Parathyroid adenoma (tissue), 2 donors: Measurements from ENCODE around the gene RALGAPB.

Experiments
- H2AFZ ChIP-seq: fragments of 300-600 bp; sonication (generic); one replicate; pipeline ENCODE4 v1.7.0; 2017; ENCODE audit warnings: antibody characterized with exemption, mild to moderate bottlenecking
- H3K27ac ChIP-seq: fragments of 300-600 bp; sonication (generic); one replicate; pipeline ENCODE4 v1.7.0; 2017
- H3K27me3 ChIP-seq: fragments of 300-600 bp; sonication (generic); one replicate; pipeline ENCODE4 v1.7.0; 2017; ENCODE audit warnings: low read length; ENCODE audit not compliant: control insufficient read depth, insufficient read depth
- H3K36me3 ChIP-seq: fragments of 300-600 bp; sonication (generic); one replicate; pipeline ENCODE4 v1.7.0; 2017; ENCODE audit warnings: low read length; ENCODE audit not compliant: control insufficient read depth, insufficient read depth
- H3K4me1 ChIP-seq: fragments of 300-600 bp; sonication (generic); one replicate; pipeline ENCODE4 v1.7.0; 2017; ENCODE audit warnings: control low read depth
- H3K4me2 ChIP-seq: fragments of 300-600 bp; sonication (generic); one replicate; pipeline ENCODE4 v1.7.0; 2017; ENCODE audit warnings: low read length
- H3K4me3 ChIP-seq: fragments of 300-600 bp; sonication (generic); one replicate; pipeline ENCODE4 v1.7.0; 2017; ENCODE audit warnings: low read depth, low read length
- H3K79me2 ChIP-seq: fragments of 300-600 bp; sonication (generic); one replicate; pipeline ENCODE4 v1.7.0; 2017; ENCODE audit warnings: control low read depth
- H3K9ac ChIP-seq: fragments of 300-600 bp; sonication (generic); one replicate; pipeline ENCODE4 v1.7.0; 2017; ENCODE audit warnings: mild to moderate bottlenecking
- H3K9me3 ChIP-seq: fragments of 300-600 bp; sonication (generic); one replicate; pipeline ENCODE4 v1.7.0; 2017; ENCODE audit warnings: low read length; ENCODE audit not compliant: control insufficient read depth
- TF ChIP-seq, protein P1 (sequence below): fragments of 300-600 bp; sonication (generic); IDR thresholded peaks from one replicate; pipeline ENCODE4 v1.7.0; 2017; ENCODE audit warnings: antibody characterized with exemption, mild to moderate bottlenecking
- donor health status: primary hyperparathyroidism.

The RALGAPB gene

DNA sequence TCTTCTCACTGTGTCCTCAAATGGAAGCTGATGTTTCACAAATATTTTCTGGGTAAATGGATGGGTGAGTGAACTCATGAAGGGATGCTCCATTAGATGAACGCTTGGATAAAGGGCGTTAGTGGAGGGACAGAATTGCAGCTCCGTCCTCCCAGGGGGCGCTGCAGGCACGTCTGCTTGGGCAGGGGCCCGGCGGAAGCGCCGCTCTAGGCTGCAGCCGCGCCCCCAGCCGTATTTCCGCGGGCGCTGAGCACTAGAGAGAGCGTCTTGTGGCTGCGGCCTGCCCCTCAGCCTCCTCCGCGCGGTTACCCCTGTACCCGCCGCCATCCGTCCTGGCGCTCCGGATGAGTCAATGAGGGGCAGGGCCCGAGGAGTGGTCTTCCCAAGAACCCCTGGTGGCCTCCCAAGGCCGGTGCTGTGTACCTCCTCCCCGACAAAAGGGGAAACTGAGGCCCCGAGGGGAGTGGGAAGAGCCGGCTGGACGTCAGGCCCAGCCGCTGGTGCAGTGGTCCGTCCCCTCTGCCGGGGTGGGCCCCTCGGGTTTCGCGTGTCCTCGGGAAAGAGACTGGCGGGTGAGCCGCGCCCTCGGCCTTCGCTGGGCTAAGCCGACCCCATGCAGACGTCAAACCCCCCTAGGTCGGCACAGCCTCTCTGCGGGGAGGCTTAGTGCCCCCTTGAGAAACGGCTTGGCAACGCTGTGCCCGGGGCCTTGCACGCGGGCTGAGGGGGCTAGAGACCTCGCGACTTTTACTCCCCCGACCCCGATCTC is 26.0 kb upstream of the RALGAPB start:
- Histone ChIP-seq H3K9ac (peak overlapping the region; percentile 93), H3K4me1 (peaks cover 5% of the 10 kb centered on the region)

DNA sequence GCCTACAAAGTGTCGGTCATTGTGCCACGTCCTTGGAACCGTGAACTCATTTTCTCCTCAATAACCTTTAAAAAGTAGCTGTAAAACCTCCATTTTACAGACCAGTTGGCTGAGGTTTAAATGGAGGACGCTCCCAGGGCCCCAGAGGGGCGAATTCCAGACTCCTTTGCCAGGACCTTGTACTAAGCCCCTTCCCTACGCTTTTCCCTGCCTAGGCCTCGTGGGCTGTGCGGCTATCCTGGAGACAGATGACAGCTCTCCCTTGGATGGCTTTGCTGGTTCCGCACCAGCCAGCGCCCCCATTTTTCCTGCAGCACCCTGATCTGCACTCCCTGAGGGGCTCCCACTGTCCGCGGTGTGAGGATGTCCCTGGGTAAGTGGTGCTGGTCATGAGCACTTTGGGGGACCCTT is 25.4 kb upstream of the RALGAPB start:
- Histone ChIP-seq H3K27me3 (no peaks in the 10 kb centered on the region), H3K9ac (no peak overlapping the region), H3K27ac (peak overlapping the region; percentile 72), H3K36me3 (no peaks in the 10 kb centered on the region), H3K4me2 (peak overlapping the region; percentile 89), H2AFZ (peak overlapping the region; percentile 97), H3K79me2 (no peaks in the 10 kb centered on the region), H3K4me1 (peaks cover 5% of the 10 kb centered on the region), H3K9me3 (no peaks in the 10 kb centered on the region), H3K4me3 (peak overlapping the region; percentile 83)
- TF ChIP-seq, protein P1, sequence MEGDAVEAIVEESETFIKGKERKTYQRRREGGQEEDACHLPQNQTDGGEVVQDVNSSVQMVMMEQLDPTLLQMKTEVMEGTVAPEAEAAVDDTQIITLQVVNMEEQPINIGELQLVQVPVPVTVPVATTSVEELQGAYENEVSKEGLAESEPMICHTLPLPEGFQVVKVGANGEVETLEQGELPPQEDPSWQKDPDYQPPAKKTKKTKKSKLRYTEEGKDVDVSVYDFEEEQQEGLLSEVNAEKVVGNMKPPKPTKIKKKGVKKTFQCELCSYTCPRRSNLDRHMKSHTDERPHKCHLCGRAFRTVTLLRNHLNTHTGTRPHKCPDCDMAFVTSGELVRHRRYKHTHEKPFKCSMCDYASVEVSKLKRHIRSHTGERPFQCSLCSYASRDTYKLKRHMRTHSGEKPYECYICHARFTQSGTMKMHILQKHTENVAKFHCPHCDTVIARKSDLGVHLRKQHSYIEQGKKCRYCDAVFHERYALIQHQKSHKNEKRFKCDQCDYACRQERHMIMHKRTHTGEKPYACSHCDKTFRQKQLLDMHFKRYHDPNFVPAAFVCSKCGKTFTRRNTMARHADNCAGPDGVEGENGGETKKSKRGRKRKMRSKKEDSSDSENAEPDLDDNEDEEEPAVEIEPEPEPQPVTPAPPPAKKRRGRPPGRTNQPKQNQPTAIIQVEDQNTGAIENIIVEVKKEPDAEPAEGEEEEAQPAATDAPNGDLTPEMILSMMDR, result no peak

More for the DNA sequence above, 26.0 kb upstream of the RALGAPB start:
- Histone ChIP-seq H3K9me3 (no peaks in the 10 kb centered on the region), H3K36me3 (no peaks in the 10 kb centered on the region), H3K27me3 (no peaks in the 10 kb centered on the region), H3K27ac (peak overlapping the region; percentile 72), H3K4me3 (peak overlapping the region; percentile 83), H2AFZ (peak overlapping the region; percentile 97), H3K79me2 (no peaks in the 10 kb centered on the region), H3K4me2 (peak overlapping the region; percentile 89)
- TF ChIP-seq, protein P1, result peak; percentile 98

DNA sequence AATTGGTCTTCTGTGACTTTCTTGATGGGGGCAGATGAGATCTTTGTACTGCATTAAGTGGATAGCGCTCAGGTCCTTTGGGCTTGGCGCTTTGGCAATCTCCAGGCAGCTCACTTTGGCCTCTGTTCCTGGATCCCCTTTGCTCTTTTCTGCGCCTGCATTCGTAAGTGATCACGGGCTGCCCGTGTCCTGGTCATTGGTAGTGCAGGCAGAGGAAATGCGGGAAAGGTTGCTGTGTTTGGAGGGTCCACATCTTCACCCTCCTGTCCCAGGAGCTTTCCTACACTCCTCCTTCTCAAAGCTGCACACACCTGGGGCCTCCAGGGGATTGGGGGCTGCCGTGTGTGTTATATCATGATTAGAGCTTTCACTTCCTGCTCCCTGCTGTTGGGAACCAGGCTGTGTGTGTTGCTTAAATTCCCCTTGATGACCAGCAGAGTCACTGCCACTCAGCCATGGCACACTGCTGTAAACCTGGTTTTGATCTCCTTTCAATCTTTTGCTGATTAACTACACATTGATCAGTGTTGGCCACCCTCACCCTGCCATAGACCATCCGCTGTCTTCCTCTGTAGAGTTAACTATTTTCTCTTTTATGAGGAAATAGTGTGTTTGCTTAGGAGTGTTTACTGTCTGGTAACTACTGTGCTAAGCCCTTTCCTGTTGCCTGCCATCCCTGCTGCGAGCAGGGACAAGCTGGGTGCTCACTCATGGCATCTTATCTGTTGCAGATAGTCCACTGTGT is 24.5 kb upstream of the RALGAPB start:
- H3K36me3 ChIP-seq, result no peaks in the 10 kb centered on the region
- H3K79me2 ChIP-seq, result no peaks in the 10 kb centered on the region
- no peak overlapping the region for H3K4me2 ChIP-seq
- TF ChIP-seq, protein P1, result no peak
- H3K4me3 ChIP-seq, result no peak overlapping the region
- no peak overlapping the region for H3K9ac ChIP-seq
- H3K9me3 ChIP-seq, result no peaks in the 10 kb centered on the region
- H2AFZ ChIP-seq, result no peak overlapping the region
- H3K4me1 ChIP-seq, result peaks cover 5% of the 10 kb centered on the region
- no peak overlapping the region for H3K27ac ChIP-seq
- no peaks in the 10 kb centered on the region for H3K27me3 ChIP-seq

DNA sequence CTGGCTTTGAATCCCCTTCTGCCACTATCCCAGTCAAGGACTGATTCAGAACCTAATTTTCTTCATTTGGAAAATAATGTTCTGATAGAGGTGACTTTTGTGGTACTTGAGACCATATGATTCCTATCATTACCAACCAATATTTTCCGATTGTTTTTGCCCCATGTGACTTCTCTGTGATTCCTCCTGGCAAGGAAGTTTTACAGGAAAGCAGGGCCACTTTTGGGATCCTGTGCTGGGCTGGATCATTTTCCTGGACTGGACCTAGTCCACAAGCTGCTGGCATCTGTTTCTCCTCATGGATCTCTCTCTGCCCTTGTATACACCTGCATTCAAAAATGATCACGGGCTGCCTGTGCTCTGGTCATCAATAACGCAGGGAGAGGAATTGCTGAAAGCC is 23.6 kb upstream of the RALGAPB start:
- H3K9ac ChIP-seq, result no peak overlapping the region
- H3K27ac ChIP-seq, result no peak overlapping the region
- no peaks in the 10 kb centered on the region for H3K27me3 ChIP-seq
- H3K4me2 ChIP-seq, result no peak overlapping the region
- H3K36me3 ChIP-seq, result no peaks in the 10 kb centered on the region
- TF ChIP-seq, protein P1, result no peak
- H3K4me1 ChIP-seq, result peaks cover 5% of the 10 kb centered on the region
- no peak overlapping the region for H3K4me3 ChIP-seq
- H2AFZ ChIP-seq, result no peak overlapping the region
- H3K79me2 ChIP-seq, result no peaks in the 10 kb centered on the region
- H3K9me3 ChIP-seq, result no peaks in the 10 kb centered on the region
